ENCODE measurements around the gene HJURP.

DNA sequence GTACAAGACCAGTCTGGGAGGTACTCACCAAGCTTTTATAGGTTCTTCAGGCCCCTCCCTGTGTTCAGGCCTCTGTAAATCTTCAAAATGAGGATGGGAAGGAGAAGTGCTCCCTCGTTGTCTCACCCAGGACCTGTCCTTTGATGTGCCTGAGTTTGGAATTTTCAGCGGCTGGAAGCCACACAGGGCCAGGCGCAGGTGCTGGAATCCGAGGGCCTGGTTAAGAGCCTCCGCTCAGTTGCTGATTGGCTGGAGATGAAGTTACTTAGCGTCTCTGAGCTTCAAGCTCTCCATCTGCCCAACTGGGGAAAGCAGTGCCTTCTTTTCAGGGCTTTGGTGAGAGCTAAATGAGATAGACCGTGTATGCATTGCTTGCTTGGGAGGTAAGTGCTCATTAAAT is 30.0 kb downstream of the HJURP start:
- TF ChIP-seq POLR2A (IDR thresholded peaks at IDR 0.05): no peak
- TF ChIP-seq CTCF (IDR thresholded peaks at IDR 0.05): no peak

Measured in sigmoid colon (tissue), 3 donors.